Measurements from ENCODE around the gene GLI3.

GLI3 gene

GRCh38 chr7:41996381-41997035 lies 240.5 kb downstream of the GLI3 start:
- no peak for TF ChIP-seq ZNF274 (IDR thresholded peaks at IDR 0.05; ENCODE audit: low read depth, low read length)
- H3K4me3 ChIP-seq (ENCODE audit: low read length) = no peak overlapping the region

GRCh38 chr7:41995632-41996271 lies 241.3 kb downstream of the GLI3 start:
- H3K4me3 ChIP-seq (ENCODE audit: low read length) = no peak overlapping the region
- no peak for TF ChIP-seq ZNF274 (IDR thresholded peaks at IDR 0.05; ENCODE audit: low read depth, low read length)

GRCh38 chr7:41994746-41995110 lies 242.3 kb downstream of the GLI3 start:
- no peak overlapping the region for H3K4me3 ChIP-seq (ENCODE audit: low read length)
- no peak for TF ChIP-seq ZNF274 (IDR thresholded peaks at IDR 0.05; ENCODE audit: low read depth, low read length)

- H3K4me3 ChIP-seq (ENCODE audit: low read length) = no peak overlapping the region
These were observed 242.8 kb downstream of the GLI3 start for GRCh38 chr7:41994036-41994745.

GRCh38 chr7:41992881-41993867 lies 243.8 kb downstream of the GLI3 start:
- TF ChIP-seq ZNF274 (IDR thresholded peaks at IDR 0.05; ENCODE audit: low read depth, low read length) = no peak
- no peak overlapping the region for H3K4me3 ChIP-seq (ENCODE audit: low read length)

More at GRCh38 chr7:41994036-41994745, 242.8 kb downstream of the GLI3 start:
- no peak for TF ChIP-seq ZNF274 (IDR thresholded peaks at IDR 0.05; ENCODE audit: low read depth, low read length)

- H3K4me3 ChIP-seq (ENCODE audit: low read length) = no peak overlapping the region
- TF ChIP-seq ZNF274 (IDR thresholded peaks at IDR 0.05; ENCODE audit: low read depth, low read length) = no peak
These were observed 252.1 kb downstream of the GLI3 start for GRCh38 chr7:41984888-41985287.

- no peak for TF ChIP-seq ZNF274 (IDR thresholded peaks at IDR 0.05; ENCODE audit: low read depth, low read length)
- H3K4me3 ChIP-seq (ENCODE audit: low read length) = no peak overlapping the region
These were observed 255.7 kb downstream of the GLI3 start for GRCh38 chr7:41981046-41982040.

GRCh38 chr7:41979834-41980307 lies 257.1 kb downstream of the GLI3 start:
- no peak for TF ChIP-seq ZNF274 (IDR thresholded peaks at IDR 0.05; ENCODE audit: low read depth, low read length)
- no peak overlapping the region for H3K4me3 ChIP-seq (ENCODE audit: low read length)

GRCh38 chr7:41978858-41979257 lies 258.2 kb downstream of the GLI3 start:
- H3K4me3 ChIP-seq (ENCODE audit: low read length) = no peak overlapping the region
- TF ChIP-seq ZNF274 (IDR thresholded peaks at IDR 0.05; ENCODE audit: low read depth, low read length) = no peak

- TF ChIP-seq ZNF274 (IDR thresholded peaks at IDR 0.05; ENCODE audit: low read depth, low read length) = no peak
- H3K4me3 ChIP-seq (ENCODE audit: low read length) = no peak overlapping the region
These were observed 259.3 kb downstream of the GLI3 start for GRCh38 chr7:41977661-41978060.

GRCh38 chr7:41977151-41977651 lies 259.8 kb downstream of the GLI3 start:
- H3K4me3 ChIP-seq (ENCODE audit: low read length) = no peak overlapping the region

GRCh38 chr7:41976411-41976810 lies 260.6 kb downstream of the GLI3 start:
- TF ChIP-seq ZNF274 (IDR thresholded peaks at IDR 0.05; ENCODE audit: low read depth, low read length) = no peak
- no peak overlapping the region for H3K4me3 ChIP-seq (ENCODE audit: low read length)

More at GRCh38 chr7:41977151-41977651, 259.8 kb downstream of the GLI3 start:
- TF ChIP-seq ZNF274 (IDR thresholded peaks at IDR 0.05; ENCODE audit: low read depth, low read length) = no peak

Measured in GM08714 (cell line).